ENCODE data around the gene KLC1. TPM values are rescaled to one million over a fixed set of nuclear protein-coding genes. Genes with fewer than 3 reads are reported as not detected.

The KLC1 gene
- total and polyA plus RNA-seq, 2 of the 8 experiments (the other 6 are each of a cell fraction or from before 2014, with no cell fraction given), result 84.6 to 134 TPM

GRCh38 chr14:103634156-103634555 is 5.1 kb downstream of the KLC1 start:
- Histone ChIP-seq H2AK5ac (ENCODE audit: low read depth, low read length) (no peak overlapping the region), H3K23me2 (ENCODE audit: low read depth, low read length) (no peaks in the 10 kb centered on the region; the same call in 1 of the 2 replicates), H2BK5ac (ENCODE audit: low read depth, low read length) (no peak overlapping the region), H3K4me1 (replicated peaks in 1 of 4; ENCODE audit: control insufficient read depth in 3 of 4, insufficient read depth in 4 of 4, low read length in 3 of 4) (peaks cover 2 to 9% (median 4%) of the 10 kb centered on the region in 4 experiments; a peak in 4 of 7 replicates), H3K9ac (replicated peaks in 1 of 4; ENCODE audit: extremely low read depth in 1 of 4, low read depth in 3 of 4, low read length in 3 of 4) (no peak overlapping the region), H4K8ac (ENCODE audit: extremely low read depth, insufficient read depth, low read length) (no peak overlapping the region), H3K14ac (ENCODE audit: insufficient read length) (no peak overlapping the region), H3K56ac (replicated peaks; ENCODE audit: insufficient read length, low read depth, low read length) (no peak overlapping the region), H2BK20ac (ENCODE audit: low read length) (no peak overlapping the region), H3K4me2 (ENCODE audit: insufficient read depth in 1 of 2, low read depth in 2 of 2, low read length in 2 of 2) (no peak overlapping the region), H3K79me1 (ENCODE audit: low read depth, low read length) (peaks cover 11% of the 10 kb centered on the region), H3K79me2 (ENCODE audit: control insufficient read depth in 1 of 2, insufficient read depth in 2 of 2, low read length in 2 of 2) (peaks cover 38 to 91% of the 10 kb centered on the region in 2 experiments), H3K27ac (ENCODE audit: low read depth, low read length) (no peak overlapping the region), H4K5ac (ENCODE audit: insufficient read length, low read depth, low read length) (no peak overlapping the region), H4K91ac (replicated peaks; ENCODE audit: insufficient read length, low read length) (no peak overlapping the region), H2BK120ac (replicated peaks; ENCODE audit: low read depth, low read length) (no peak overlapping the region), H3K23ac (ENCODE audit: insufficient read length) (no peak overlapping the region), H2BK12ac (ENCODE audit: low read depth, low read length) (no peak overlapping the region), H3K36me3 (ENCODE audit: control insufficient read depth in 2 of 4, insufficient read depth in 4 of 4, low read length in 3 of 4) (0 out of 8 replicates have a peak, but pooled peaks cover 0 to 3% (median 0%) of the 10 kb centered on the region in 4 experiments), H3K18ac (ENCODE audit: extremely low read depth, low read length) (no peak overlapping the region), H3K27me3 (replicated peaks in 1 of 4; ENCODE audit: control insufficient read depth in 3 of 4, extremely low read depth in 1 of 4, insufficient read depth in 3 of 4, low read length in 3 of 4) (no peaks in the 10 kb centered on the region), H3K4ac (replicated peaks; ENCODE audit: insufficient read length, low read depth, low read length) (no peak overlapping the region), H3K4me3 (ENCODE audit: extremely low read depth in 1 of 4, insufficient read depth in 2 of 4, low read depth in 3 of 4, low read length in 4 of 4) (no peak overlapping the region), H2AFZ (ENCODE audit: low read length) (no peak overlapping the region), H3K9me3 (ENCODE audit: insufficient read depth in 2 of 2, low read depth in 1 of 2, low read length in 1 of 2) (no peaks in the 10 kb centered on the region), H4K20me1 (replicated peaks in 1 of 2; ENCODE audit: control insufficient read depth in 1 of 2, insufficient read depth in 2 of 2, low read length in 2 of 2) (peaks cover 13 to 24% of the 10 kb centered on the region in 2 experiments), H2BK15ac (ENCODE audit: low read length) (no peak overlapping the region)
- DNase-seq (ENCODE audit: low read depth in 1 of 2, low spot score in 2 of 2) (no peak), FAIRE-seq (no peak)
- ChIA-PET CTCF (ENCODE audit: partially characterized antibody) (interaction anchor here (1.2 to 1.3 kb wide), 2 partner anchors 18 to 40 kb away, joined by 4 to 5 read pairs; no protein-coding TSS in a partner anchor), POLR2A (ENCODE audit: partially characterized antibody) (interaction anchor here (1.5 kb wide), 1 partner anchor 19 kb away, joined by 3 read pairs; no protein-coding TSS in a partner anchor)
- 84% methylated on average over 4 of the region's 4 CpGs; no CpG with 5 or more reads in 1 of the 2 experiments for WGBS, 2 experiments (ENCODE audit: extremely low coverage in 1 of 2, insufficient coverage in 1 of 2, insufficient read length in 1 of 2, insufficient replicate concordance in 2 of 2, low coverage in 1 of 2, low lambda C conversion rate in 2 of 2, missing lambda C conversion rate in 1 of 2)
- no peak for TF ChIP-seq SRF (IDR thresholded peaks at IDR 0.05; ENCODE audit: low read depth, low read length)
- no peak for TF ChIP-seq KDM1A (IDR thresholded peaks at IDR 0.05; ENCODE audit: borderline replicate concordance, low read length)
- no peak for TF ChIP-seq CTCF (IDR thresholded peaks at IDR 0.05; ENCODE audit: control extremely low read depth in 1 of 3, insufficient read depth in 1 of 3, low read depth in 1 of 3, low read length in 3 of 3)
- TF ChIP-seq CHD1 (IDR thresholded peaks at IDR 0.05; ENCODE audit: low read depth, low read length), result no peak
- TF ChIP-seq ATF3 (IDR thresholded peaks at IDR 0.05; ENCODE audit: insufficient read depth, low read depth, low read length), result no peak
- no peak for TF ChIP-seq POLR2A (IDR thresholded peaks at IDR 0.05; ENCODE audit: control extremely low read depth in 1 of 2, low read depth in 2 of 2, low read length in 2 of 2)
- no peak for TF ChIP-seq TCF12 (IDR thresholded peaks at IDR 0.05; ENCODE audit: low read depth, low read length)
- TF ChIP-seq TAF7 (optimal IDR thresholded peaks at IDR 0.05; ENCODE audit: borderline replicate concordance, low read depth, low read length), result no peak
- TF ChIP-seq USF2 (IDR thresholded peaks at IDR 0.05; ENCODE audit: low read length), result no peak
